HG03196 (cell line): ENCODE measurements around the gene CCDC91.

ENCODE experiments used
- ATAC-seq: cut with Tn5 transposase; IDR thresholded peaks from one replicate; pipeline ENCODE4 v1.9.1; 2021; ENCODE audit not compliant: unreplicated experiment

Gene CCDC91

GRCh38 chr12:28190321-28191050 is at the start of gene CCDC91:
TSS of gene CCDC91 (plus strand) at chr12:28190456. CDS start at chr12:28257216, 66,760 bp downstream.
- ATAC-seq, result peak; percentile 90

- ATAC-seq, result no peak
Measured at GRCh38 chr12:28144059-28144458, 46.2 kb upstream of the CCDC91 start.

- ATAC-seq, result no peak
Measured at GRCh38 chr12:28144532-28144931, 45.7 kb upstream of the CCDC91 start.

GRCh38 chr12:28145216-28145615 is 45.0 kb upstream of the CCDC91 start:
- no peak for ATAC-seq

GRCh38 chr12:28149279-28149678 is 41.0 kb upstream of the CCDC91 start:
- no peak for ATAC-seq

GRCh38 chr12:28156362-28156761 is 33.9 kb upstream of the CCDC91 start:
- ATAC-seq, result no peak

GRCh38 chr12:28156804-28157203 is 33.5 kb upstream of the CCDC91 start:
- ATAC-seq, result no peak

GRCh38 chr12:28158353-28158752 is 31.9 kb upstream of the CCDC91 start:
- no peak for ATAC-seq

GRCh38 chr12:28159688-28160087 is 30.6 kb upstream of the CCDC91 start:
- ATAC-seq, result no peak

- no peak for ATAC-seq
Measured at GRCh38 chr12:28161697-28162096, 28.6 kb upstream of the CCDC91 start.

- ATAC-seq, result no peak
Measured at GRCh38 chr12:28162697-28163096, 27.6 kb upstream of the CCDC91 start.

GRCh38 chr12:28164644-28165275 is 25.5 kb upstream of the CCDC91 start:
- ATAC-seq, result no peak

- ATAC-seq, result no peak
Measured at GRCh38 chr12:28167981-28168485, 22.2 kb upstream of the CCDC91 start.

GRCh38 chr12:28171356-28172060 is 18.7 kb upstream of the CCDC91 start:
- ATAC-seq, result no peak

GRCh38 chr12:28172434-28173030 is 17.7 kb upstream of the CCDC91 start:
- ATAC-seq, result no peak

- no peak for ATAC-seq
Measured at GRCh38 chr12:28173440-28173839, 16.8 kb upstream of the CCDC91 start.

GRCh38 chr12:28175098-28175589 is 15.1 kb upstream of the CCDC91 start:
- ATAC-seq, result no peak

- ATAC-seq, result no peak
Measured at GRCh38 chr12:28176295-28176694, 14.0 kb upstream of the CCDC91 start.

GRCh38 chr12:28177461-28177860 is 12.8 kb upstream of the CCDC91 start:
- no peak for ATAC-seq

- no peak for ATAC-seq
Measured at GRCh38 chr12:28177905-28178304, 12.4 kb upstream of the CCDC91 start.

- no peak for ATAC-seq
Measured at GRCh38 chr12:28178775-28179174, 11.5 kb upstream of the CCDC91 start.
